HG02763 (cell line): ENCODE measurements around the gene TRIP4.
"Not testable (repeated sequence)": the region's sequence is repeated elsewhere in the genome, so short reads cannot be mapped to it uniquely, and the experiment has no call there.

Source experiments
- ATAC-seq: cut with Tn5 transposase; IDR thresholded peaks from one replicate; pipeline ENCODE4 v1.9.1; 2021; ENCODE audit warnings: mild to moderate bottlenecking, moderate library complexity; ENCODE audit not compliant: unreplicated experiment

The TRIP4 gene

DNA sequence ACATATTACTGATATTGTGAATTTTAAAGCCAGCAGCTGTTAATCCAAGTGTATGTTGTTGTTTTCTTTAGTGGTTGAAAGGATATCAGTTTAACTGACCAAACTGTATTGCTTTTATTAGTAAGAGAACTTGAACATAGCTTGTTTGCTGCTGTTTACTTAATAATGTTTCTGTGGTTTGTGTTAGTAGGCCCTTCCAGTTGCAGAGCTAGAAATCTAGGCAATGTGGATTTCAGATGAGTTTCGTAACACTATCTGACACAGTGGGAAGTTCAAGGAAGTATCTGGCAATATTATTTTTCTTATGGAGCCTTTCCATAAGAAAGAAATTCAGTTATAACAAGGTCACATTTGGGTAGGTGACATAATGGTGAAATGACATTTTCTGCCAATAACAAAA lies 91.2 kb downstream of the TRIP4 start:
- ATAC-seq: no peak

DNA sequence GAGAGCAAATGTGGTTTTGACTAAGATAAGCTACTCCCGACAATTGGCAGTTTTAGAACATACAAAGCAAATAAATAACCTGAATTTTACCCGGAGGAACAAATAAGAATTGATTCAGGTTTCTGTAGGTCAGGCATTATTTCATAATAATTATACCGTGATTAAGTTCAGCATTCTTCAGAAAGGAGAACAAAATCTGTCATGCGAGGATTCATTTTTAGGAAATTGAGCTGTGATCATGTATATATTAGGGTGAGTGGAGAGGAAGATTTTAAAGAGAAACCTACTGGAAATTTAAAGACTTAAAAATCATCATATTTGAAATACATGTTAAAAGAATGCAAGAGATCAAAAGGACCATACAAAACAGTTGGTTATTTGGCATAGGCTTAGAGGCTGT lies 93.3 kb downstream of the TRIP4 start:
- ATAC-seq: no peak

DNA sequence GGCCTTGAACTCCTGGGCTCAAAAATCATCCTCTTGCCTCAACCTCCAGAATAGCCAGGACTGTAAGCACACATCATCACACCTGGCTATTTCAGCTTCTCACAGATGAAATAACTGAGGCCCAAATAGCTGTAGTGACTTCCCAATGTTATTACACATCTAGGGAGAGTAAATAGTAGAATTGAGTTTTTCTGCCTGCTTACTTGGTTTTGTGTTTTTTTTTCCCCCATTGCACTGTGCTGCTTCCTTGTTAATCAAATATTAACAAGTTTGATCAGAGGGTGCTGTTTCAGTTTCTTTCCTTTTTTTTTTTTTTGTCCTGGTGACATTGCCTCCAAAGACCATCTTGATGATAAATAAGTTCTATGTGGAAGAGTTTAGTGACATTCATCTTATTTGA lies 96.1 kb downstream of the TRIP4 start:
- ATAC-seq: no peak

DNA sequence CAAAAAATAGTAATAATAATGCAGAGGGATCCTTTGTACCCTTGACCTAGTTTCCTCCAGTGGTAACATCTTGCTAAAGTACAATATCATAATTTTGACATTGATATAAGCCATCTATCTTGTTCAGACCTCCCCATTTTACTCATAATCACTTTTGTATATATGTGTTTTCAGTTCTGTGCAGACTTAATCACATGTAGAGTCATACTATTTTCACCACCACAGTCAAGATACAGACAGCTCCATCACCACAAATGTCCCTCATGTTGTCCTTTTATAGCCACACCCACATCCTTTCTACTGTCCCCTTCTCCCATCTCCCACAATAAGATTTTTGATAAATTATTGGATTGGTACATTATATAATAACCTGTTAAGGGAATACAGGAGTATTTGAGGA lies 98.2 kb downstream of the TRIP4 start:
- no peak for ATAC-seq

DNA sequence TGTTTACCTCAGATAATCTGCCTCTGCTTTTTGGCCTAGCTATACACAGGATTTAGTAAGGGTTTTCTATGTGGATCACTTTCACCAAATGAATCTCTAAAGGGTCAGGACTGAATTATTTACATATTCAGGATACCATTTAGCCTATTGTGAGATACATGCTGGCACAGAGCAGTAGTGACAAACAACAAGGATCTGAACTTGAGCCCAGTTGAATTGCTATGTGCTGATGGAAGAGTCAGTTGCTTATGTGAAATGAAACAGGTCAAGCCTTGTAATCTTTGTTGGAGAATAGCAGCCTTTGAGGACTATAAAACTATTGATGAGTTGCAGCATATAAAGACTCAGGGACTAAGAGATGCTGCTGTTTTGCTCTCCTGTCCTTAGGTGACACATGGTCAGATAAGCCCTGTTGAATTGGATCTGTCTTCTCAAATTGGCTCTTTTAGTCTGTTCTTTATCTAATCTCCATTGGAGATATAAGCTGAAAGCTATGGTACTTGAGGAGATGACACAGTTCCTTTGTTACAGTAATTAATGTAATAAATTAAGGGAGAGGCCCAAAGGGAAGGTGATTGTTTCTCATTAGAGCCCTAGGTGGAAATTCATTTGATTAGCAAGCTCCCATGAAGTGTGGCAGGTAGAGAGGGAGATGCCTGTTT lies 103.1 kb downstream of the TRIP4 start:
- ATAC-seq: no peak

DNA sequence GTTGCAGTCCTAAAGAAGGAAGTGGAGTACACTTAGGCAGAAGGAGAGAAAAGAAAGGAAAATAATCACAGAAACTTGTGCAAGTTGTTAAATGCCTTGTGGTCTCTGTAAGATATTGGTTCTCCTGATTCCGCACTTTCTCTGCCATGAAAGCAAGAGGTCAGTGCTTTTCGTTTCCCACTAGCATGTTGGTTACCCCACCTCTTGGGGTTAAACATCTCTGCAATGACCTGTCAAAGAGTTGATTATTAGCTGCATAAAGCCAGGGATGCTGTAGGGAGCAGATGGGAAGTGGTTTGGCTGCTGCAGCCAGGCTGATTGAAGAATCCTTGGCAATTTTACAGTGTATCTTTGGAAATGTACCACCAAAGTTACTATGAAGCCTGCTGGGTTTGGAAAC lies 106.0 kb downstream of the TRIP4 start:
- ATAC-seq: no peak

DNA sequence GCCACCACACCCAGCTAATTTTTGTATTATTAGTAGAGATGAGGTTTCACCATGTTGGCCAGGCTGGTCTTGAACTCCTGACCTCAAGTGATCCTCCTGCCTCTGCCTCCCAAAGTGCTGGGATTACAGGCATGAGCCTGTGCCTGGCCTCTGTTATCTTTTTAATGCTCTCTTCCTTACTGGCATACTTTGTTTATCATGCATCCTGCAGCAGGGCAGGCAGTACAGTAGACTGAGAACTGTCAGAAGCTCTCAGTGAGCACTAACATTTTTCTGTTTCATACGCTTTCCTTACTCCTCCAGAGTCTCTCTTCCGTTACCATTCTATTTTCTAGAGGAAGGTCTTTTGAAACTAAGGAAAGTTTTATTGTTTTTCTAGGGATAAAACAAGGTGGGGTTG lies 108.3 kb downstream of the TRIP4 start:
- ATAC-seq: not testable (repeated sequence)

DNA sequence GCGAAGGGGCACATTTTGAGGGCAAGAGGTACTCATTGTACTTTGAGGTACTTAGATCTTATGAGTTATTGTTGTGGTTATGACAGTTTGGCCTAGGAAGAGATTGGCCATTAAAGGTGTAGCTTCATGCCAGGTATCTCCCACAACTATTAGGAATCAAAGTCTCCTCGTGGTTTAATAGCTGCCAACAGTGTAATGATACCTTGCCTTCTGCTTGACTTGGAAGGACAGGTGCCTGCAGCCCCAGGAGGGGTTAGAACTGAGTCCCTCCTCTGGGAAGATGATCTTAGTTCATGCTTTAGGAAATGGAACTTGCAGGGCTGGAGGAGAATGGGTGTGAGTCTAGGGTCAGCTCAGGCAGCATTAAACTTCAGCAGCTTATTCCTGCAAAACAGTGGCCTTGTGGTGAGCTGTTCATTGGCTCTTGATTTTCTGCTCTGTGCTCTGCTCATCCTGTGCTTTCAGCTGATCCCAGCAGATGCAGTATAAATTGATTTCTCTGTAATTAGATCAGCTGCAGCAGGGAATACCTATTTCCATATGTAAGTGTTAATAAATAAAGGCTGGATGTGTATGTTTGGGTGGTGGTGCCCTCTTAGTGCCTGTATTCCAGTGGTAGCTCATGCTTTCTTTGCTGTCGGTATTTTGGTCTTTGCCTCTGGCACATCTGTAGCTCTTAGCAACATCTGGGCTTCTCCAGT lies 113.2 kb downstream of the TRIP4 start:
- no peak for ATAC-seq

DNA sequence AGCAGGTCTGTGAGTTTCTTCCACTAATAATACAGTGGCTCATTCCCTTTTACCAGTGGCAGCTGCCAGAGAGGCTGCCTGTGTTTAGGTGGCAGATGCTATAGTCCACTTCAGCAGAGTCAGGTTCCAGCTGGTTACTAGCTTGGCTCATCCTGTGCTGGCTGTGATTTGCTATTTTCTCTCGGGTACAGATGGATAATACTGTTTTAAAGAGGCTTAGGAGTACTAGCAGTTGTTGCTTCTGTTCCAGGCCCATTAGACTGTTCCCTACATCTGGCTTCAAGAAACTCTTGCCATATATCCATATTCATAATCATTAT lies 113.7 kb downstream of the TRIP4 start:
- no peak for ATAC-seq

DNA sequence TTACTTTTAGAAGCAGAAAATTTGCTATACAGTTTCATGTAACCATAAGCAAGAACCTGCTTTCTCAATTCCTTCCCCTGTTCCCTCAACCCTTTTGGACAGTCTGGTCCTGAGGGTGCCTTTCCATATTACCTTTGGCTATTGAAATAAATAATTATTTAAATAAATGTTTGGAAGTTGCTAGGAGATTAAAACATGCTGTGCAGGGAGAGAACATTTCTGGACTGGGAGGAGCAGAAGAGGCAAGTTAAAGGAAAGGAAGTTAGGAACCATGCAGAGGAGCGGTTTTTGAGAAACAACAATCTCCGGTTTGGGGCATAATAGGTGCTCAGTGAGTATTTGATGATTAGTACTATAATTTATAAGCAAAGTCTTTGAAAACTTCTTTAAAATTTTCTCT lies 114.5 kb downstream of the TRIP4 start:
- no peak for ATAC-seq

DNA sequence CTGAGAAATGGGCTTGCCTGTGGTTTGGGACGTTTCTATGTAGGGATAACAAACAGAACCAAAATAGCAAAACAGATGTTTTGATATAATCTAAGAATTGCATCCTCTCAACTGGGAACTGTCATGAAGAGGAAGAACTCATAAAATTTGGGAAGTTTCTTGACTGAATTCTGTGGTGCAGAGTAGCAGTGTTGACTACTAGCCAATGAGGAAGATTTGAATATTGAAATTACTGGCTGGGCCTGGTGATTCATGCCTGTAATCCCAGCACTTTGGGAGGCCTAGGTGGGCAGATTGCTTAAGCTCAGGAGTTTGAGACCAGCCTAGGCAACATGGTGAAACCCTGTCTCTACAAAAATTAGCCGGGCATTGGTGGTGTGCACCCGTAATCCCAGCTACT lies 114.9 kb downstream of the TRIP4 start:
- ATAC-seq: no peak

DNA sequence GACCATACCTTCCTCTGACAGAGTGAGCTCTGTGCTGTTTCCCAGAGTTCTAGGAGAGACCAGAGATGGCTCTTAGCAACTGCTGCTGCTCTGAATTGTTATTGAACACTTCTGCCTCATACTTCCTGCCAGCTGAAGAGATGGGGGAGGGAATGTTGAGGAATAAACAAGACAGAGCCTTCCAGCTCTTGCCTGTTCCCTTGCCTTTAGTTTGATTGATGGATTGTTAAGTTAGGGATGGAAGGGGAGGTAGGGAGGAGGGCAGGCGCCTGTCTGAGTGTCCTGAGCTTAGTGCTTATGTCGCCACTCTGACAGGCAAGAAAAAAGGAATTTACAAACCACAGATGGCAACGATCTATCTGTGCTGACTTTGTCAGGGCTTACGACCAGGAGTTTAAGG lies 115.6 kb downstream of the TRIP4 start:
- ATAC-seq: no peak

DNA sequence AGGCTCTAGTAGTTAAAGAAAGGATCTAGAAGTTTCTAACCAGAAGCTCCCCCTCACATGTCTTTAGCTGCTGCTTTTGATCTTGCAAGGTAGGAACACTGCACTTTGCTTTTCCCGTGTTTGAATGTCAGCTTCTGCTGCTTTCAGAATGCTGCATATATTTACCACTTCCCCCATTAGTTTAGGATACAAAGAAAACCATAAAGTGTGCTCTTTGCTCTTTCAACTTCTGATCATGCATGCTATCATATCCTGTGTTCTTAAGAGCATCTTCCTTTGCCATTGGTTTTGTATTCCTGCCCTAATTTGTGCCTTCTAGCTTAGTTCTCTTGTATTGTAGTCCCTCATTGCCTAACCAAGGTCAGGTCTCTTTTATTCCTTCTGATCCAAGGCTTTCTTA lies 116.0 kb downstream of the TRIP4 start:
- ATAC-seq: no peak
